Fibroblast of gingiva (primary cell): ENCODE measurements around the gene STAG1.

Experiments used
- DNase-seq: peaks from one replicate; pipeline ENCODE4 v3.0.0-alpha.2; 2011; ENCODE audit warnings: low read depth

Gene STAG1

GRCh38 chr3:136327671-136328070 lies 424.5 kb downstream of the STAG1 start:
- DNase-seq, result no peak

- DNase-seq, result no peak
Measured at GRCh38 chr3:136326316-136326715, 425.9 kb downstream of the STAG1 start.

GRCh38 chr3:136311968-136312367 lies 440.2 kb downstream of the STAG1 start:
- no peak for DNase-seq

GRCh38 chr3:136311261-136311660 lies 440.9 kb downstream of the STAG1 start:
- DNase-seq, result no peak

GRCh38 chr3:136305879-136306278 lies 446.3 kb downstream of the STAG1 start:
- DNase-seq, result peak; percentile 38

GRCh38 chr3:136300444-136300843 lies 451.7 kb downstream of the STAG1 start:
- DNase-seq, result no peak

GRCh38 chr3:136297826-136298225 lies 454.4 kb downstream of the STAG1 start:
- DNase-seq, result no peak

- no peak for DNase-seq
Measured at GRCh38 chr3:136296960-136297359, 455.2 kb downstream of the STAG1 start.

- no peak for DNase-seq
Measured at GRCh38 chr3:136294176-136294575, 458.0 kb downstream of the STAG1 start.

GRCh38 chr3:136293279-136293678 lies 458.9 kb downstream of the STAG1 start:
- no peak for DNase-seq

- no peak for DNase-seq
Measured at GRCh38 chr3:136292500-136292899, 459.7 kb downstream of the STAG1 start.

GRCh38 chr3:136291302-136291701 lies 460.9 kb downstream of the STAG1 start:
- DNase-seq, result no peak
